Dendritic cell treated with granulocyte-macrophage colony-stimulating factor and Interleukin-4, amounts not matched to agents 40 ng/mL and 50 ng/mL, for 4 days (primary cell): ENCODE measurements around the gene TGM5.
"Not testable (repeated sequence)": the region's sequence is repeated elsewhere in the genome, so short reads cannot be mapped to it uniquely, and the experiment has no call there.

Experiments used
- H3K27ac Mint-ChIP-seq: one replicate; pipeline ENCODE4 v1.8.0; 2022; ENCODE audit warnings: mild to moderate bottlenecking, mixed read lengths
- H3K27me3 Mint-ChIP-seq: one replicate; pipeline ENCODE4 v1.8.0; 2022; ENCODE audit warnings: mild to moderate bottlenecking, mixed read lengths
- H3K36me3 Mint-ChIP-seq: one replicate; pipeline ENCODE4 v1.8.0; 2022; ENCODE audit warnings: low read depth, mixed read lengths
- H3K4me1 Mint-ChIP-seq: one replicate; pipeline ENCODE4 v1.8.0; 2022; ENCODE audit warnings: low read depth, mixed read lengths
- H3K4me3 Mint-ChIP-seq: one replicate; pipeline ENCODE4 v1.8.0; 2022; ENCODE audit warnings: mild to moderate bottlenecking, moderate library complexity, mixed read lengths
- H3K9me3 Mint-ChIP-seq: one replicate; pipeline ENCODE4 v1.8.0; 2022; ENCODE audit warnings: mixed read lengths
- intact Hi-C: fragments of 100-400 bp; cut with micrococcal nuclease; formaldehyde crosslinking; loops from one replicate; pipeline ENCODE4 v1.15.0; 2022

TGM5 gene

GRCh38 chr15:43197773-43198172, 69.0 kb downstream of the TGM5 start:
- H3K27me3 Mint-ChIP-seq, H3K4me3 Mint-ChIP-seq: not testable (repeated sequence)
- Mint-ChIP-seq H3K9me3 (peaks cover 15% of the 10 kb centered on the region), H3K36me3 (peaks cover 51% of the 10 kb centered on the region), H3K4me1 (peaks cover 17% of the 10 kb centered on the region), H3K27ac (peak overlapping the region; percentile 43)
- intact Hi-C loops: loop anchor here (10.0 kb wide), 1 partner anchor 493 kb away; no protein-coding TSS in a partner anchor

- Mint-ChIP-seq H3K27ac (no peak overlapping the region), H3K27me3 (no peaks in the 10 kb centered on the region), H3K9me3 (peaks cover 15% of the 10 kb centered on the region), H3K36me3 (peaks cover 60% of the 10 kb centered on the region), H3K4me1 (peaks cover 17% of the 10 kb centered on the region), H3K4me3 (no peak overlapping the region)
- intact Hi-C loops: loop anchor here (10.0 kb wide), 1 partner anchor 492 kb away; no protein-coding TSS in a partner anchor
Observed at GRCh38 chr15:43196760-43197548, 69.8 kb downstream of the TGM5 start.

GRCh38 chr15:43194795-43195194, 71.9 kb downstream of the TGM5 start:
- H3K36me3 Mint-ChIP-seq: peaks cover 81% of the 10 kb centered on the region
- no peaks in the 10 kb centered on the region for H3K27me3 Mint-ChIP-seq
- no peak overlapping the region for H3K27ac Mint-ChIP-seq

GRCh38 chr15:43193710-43194109, 73.0 kb downstream of the TGM5 start:
- Mint-ChIP-seq H3K4me3 (no peak overlapping the region), H3K36me3 (peaks cover 90% of the 10 kb centered on the region), H3K9me3 (peaks cover 9% of the 10 kb centered on the region), H3K4me1 (peaks cover 23% of the 10 kb centered on the region), H3K27ac (no peak overlapping the region), H3K27me3 (no peaks in the 10 kb centered on the region)
- intact Hi-C loops: loop anchor here (10.0 kb wide), 1 partner anchor 489 kb away; no protein-coding TSS in a partner anchor

More at GRCh38 chr15:43194795-43195194, 71.9 kb downstream of the TGM5 start:
- intact Hi-C loops: loop anchor here (10.0 kb wide), 1 partner anchor 490 kb away; no protein-coding TSS in a partner anchor
- peaks cover 17% of the 10 kb centered on the region for H3K4me1 Mint-ChIP-seq
- no peak overlapping the region for H3K4me3 Mint-ChIP-seq
- H3K9me3 Mint-ChIP-seq: peaks cover 14% of the 10 kb centered on the region

- no peaks in the 10 kb centered on the region for H3K9me3 Mint-ChIP-seq
- peaks cover 75% of the 10 kb centered on the region for H3K36me3 Mint-ChIP-seq
- peaks cover 23% of the 10 kb centered on the region for H3K4me1 Mint-ChIP-seq
- H3K27ac Mint-ChIP-seq: no peak overlapping the region
- H3K27me3 Mint-ChIP-seq: no peaks in the 10 kb centered on the region
- intact Hi-C loops: loop anchor here (10.0 kb wide), 1 partner anchor 485 kb away; no protein-coding TSS in a partner anchor
- no peak overlapping the region for H3K4me3 Mint-ChIP-seq
Observed at GRCh38 chr15:43190178-43190577, 76.5 kb downstream of the TGM5 start.

- no peaks in the 10 kb centered on the region for H3K9me3 Mint-ChIP-seq
- no peaks in the 10 kb centered on the region for H3K27me3 Mint-ChIP-seq
- H3K4me1 Mint-ChIP-seq: peaks cover 28% of the 10 kb centered on the region
- no peak overlapping the region for H3K4me3 Mint-ChIP-seq
- intact Hi-C loops: loop anchor here (5.0 to 10.0 kb wide), 2 partner anchors 84 to 98 kb away; partner anchors contain the start of gene UBR1
- H3K27ac Mint-ChIP-seq: no peak overlapping the region
- peaks cover 72% of the 10 kb centered on the region for H3K36me3 Mint-ChIP-seq
Observed at GRCh38 chr15:43189296-43189695, 77.4 kb downstream of the TGM5 start.

- no peak overlapping the region for H3K27ac Mint-ChIP-seq
- peaks cover 75% of the 10 kb centered on the region for H3K36me3 Mint-ChIP-seq
- no peaks in the 10 kb centered on the region for H3K9me3 Mint-ChIP-seq
- intact Hi-C loops: loop anchor here (5.0 to 10.0 kb wide), 2 partner anchors 83 to 100 kb away; partner anchors contain the start of gene UBR1
- no peak overlapping the region for H3K4me3 Mint-ChIP-seq
- no peaks in the 10 kb centered on the region for H3K27me3 Mint-ChIP-seq
- peaks cover 36% of the 10 kb centered on the region for H3K4me1 Mint-ChIP-seq
Observed at GRCh38 chr15:43187544-43188155, 79.1 kb downstream of the TGM5 start.

- peaks cover 75% of the 10 kb centered on the region for H3K36me3 Mint-ChIP-seq
- no peaks in the 10 kb centered on the region for H3K9me3 Mint-ChIP-seq
- no peaks in the 10 kb centered on the region for H3K27me3 Mint-ChIP-seq
- H3K4me3 Mint-ChIP-seq: peak overlapping the region; percentile 98
- peak overlapping the region; percentile 95 for H3K27ac Mint-ChIP-seq
- intact Hi-C loops: loop anchor here (5.0 to 10.0 kb wide), 2 partner anchors 81 to 101 kb away; partner anchors contain the start of gene UBR1
- H3K4me1 Mint-ChIP-seq: peaks cover 36% of the 10 kb centered on the region
Observed at GRCh38 chr15:43186003-43186353, 80.8 kb downstream of the TGM5 start.

- intact Hi-C loops: loop anchor here (5.0 to 10.0 kb wide), 2 partner anchors 81 to 102 kb away; partner anchors contain the start of gene UBR1
- peaks cover 36% of the 10 kb centered on the region for H3K4me1 Mint-ChIP-seq
- H3K27ac Mint-ChIP-seq: peak within 1 kb of the TSS; percentile 95
- no peaks in the 10 kb centered on the region for H3K9me3 Mint-ChIP-seq
- H3K36me3 Mint-ChIP-seq: peaks cover 75% of the 10 kb centered on the region
- H3K27me3 Mint-ChIP-seq: no peaks in the 10 kb centered on the region
- peak within 1 kb of the TSS; percentile 98 for H3K4me3 Mint-ChIP-seq
Observed at GRCh38 chr15:43185157-43186002, 81.3 kb downstream of the TGM5 start, which contains the start of gene CCNDBP1. TSS of gene CCNDBP1 (plus strand) at chr15:43185403. CDS start at chr15:43185499, 96 bp downstream.

- no peaks in the 10 kb centered on the region for H3K27me3 Mint-ChIP-seq
- H3K9me3 Mint-ChIP-seq: no peaks in the 10 kb centered on the region
- peaks cover 35% of the 10 kb centered on the region for H3K4me1 Mint-ChIP-seq
- H3K4me3 Mint-ChIP-seq: peak overlapping the region; percentile 98
- intact Hi-C loops: loop anchor here (5.0 to 10.0 kb wide), 2 partner anchors 80 to 103 kb away; partner anchors contain the start of gene UBR1
- H3K36me3 Mint-ChIP-seq: peaks cover 73% of the 10 kb centered on the region
- peak overlapping the region; percentile 95 for H3K27ac Mint-ChIP-seq
Observed at GRCh38 chr15:43184407-43185124, 82.2 kb downstream of the TGM5 start.

- peak overlapping the region; percentile 24 for H3K27ac Mint-ChIP-seq
Observed at GRCh38 chr15:43183270-43183669, 83.5 kb downstream of the TGM5 start.

More at GRCh38 chr15:43183270-43183669, 83.5 kb downstream of the TGM5 start:
- peaks cover 30% of the 10 kb centered on the region for H3K4me1 Mint-ChIP-seq
- intact Hi-C loops: loop anchor here (10.0 kb wide), 1 partner anchor 78 kb away; the partner anchor contains the start of gene UBR1
- no peaks in the 10 kb centered on the region for H3K27me3 Mint-ChIP-seq
- no peak overlapping the region for H3K4me3 Mint-ChIP-seq
- peaks cover 69% of the 10 kb centered on the region for H3K36me3 Mint-ChIP-seq
- H3K9me3 Mint-ChIP-seq: no peaks in the 10 kb centered on the region
